Heart left ventricle (tissue), 16 donors: ENCODE measurements around the gene NEK4. TPM values are rescaled to one million over a fixed set of nuclear protein-coding genes. Genes with fewer than 3 reads are reported as not detected.

Experiments used
- ATAC-seq, 4 donors: fragments of 200-7000 bp; cut with Tn5 transposase; one replicate each; pipeline ENCODE4 v1.9.1; 2020 to 2022; ENCODE audit warnings: moderate library complexity in 4 of 4, mild to moderate bottlenecking in 3 of 4, moderate number of reproducible peaks in 1 of 4
- DNase-seq, 5 donors: peaks; one replicate each; pipeline ENCODE4 v3.0.0-alpha.2; 2020
- H3K27ac ChIP-seq, 12 donors: fragments of 200-600 bp; sonication (generic) in 4 of 12; one replicate each; pipeline versions ENCODE4 v1.5.0 to v1.8.0; 2016 to 2022; ENCODE audit warnings: mild to moderate bottlenecking in 2 of 12
- H3K27me3 ChIP-seq, 9 donors: fragments of 200-600 bp; sonication (generic) in 2 of 9; one replicate each; pipeline versions ENCODE4 v1.5.1 to v1.8.0; 2016 to 2022; ENCODE audit warnings: mild to moderate bottlenecking in 3 of 9
- H3K36me3 ChIP-seq, 9 donors: fragments of 200-600 bp; sonication (generic) in 2 of 9; one replicate each; pipeline versions ENCODE4 v1.5.0 to v1.8.0; 2018 to 2022; ENCODE audit warnings: mild to moderate bottlenecking in 2 of 9
- H3K4me1 ChIP-seq, 12 donors: fragments of 200-600 bp; sonication (generic) in 4 of 12; one replicate each; pipeline versions ENCODE4 v1.5.0 to v1.8.0; 2016 to 2022; ENCODE audit warnings: mild to moderate bottlenecking in 3 of 12
- H3K4me3 ChIP-seq, 12 donors: fragments of 200-600 bp; sonication (generic) in 4 of 12; one replicate each; pipeline versions ENCODE4 v1.5.0 to v1.8.0; 2017 to 2022; ENCODE audit warnings: mild to moderate bottlenecking in 9 of 12, moderate library complexity in 4 of 12
- H3K9me3 ChIP-seq, 12 donors: fragments of 200-600 bp; sonication (generic) in 4 of 12; one replicate each; pipeline versions ENCODE4 v1.5.0 to v1.8.0; 2016 to 2022; ENCODE audit warnings: mild to moderate bottlenecking in 1 of 12
- CTCF ChIP-seq, 12 donors: fragments of 200-600 bp; sonication (generic) in 4 of 12; IDR thresholded peaks; one replicate each; pipeline versions ENCODE4 v1.5.0 to v1.8.0; 2018 to 2022; ENCODE audit warnings: antibody characterized with exemption in 12 of 12, mild to moderate bottlenecking in 5 of 12
- POLR2A ChIP-seq, 2 donors: fragments of 450-650 bp; IDR thresholded peaks; one replicate each; pipeline ENCODE4 v1.6.1; 2017; ENCODE audit warnings: antibody characterized with exemption in 2 of 2, mild to moderate bottlenecking in 2 of 2, moderate library complexity in 2 of 2
- WGBS, 4 donors: extraction: QIAGEN DNeasy Blood & Tissue Kit in 2 of 4; methylation state at CpG; one replicate each; pipeline versions ENCODE4 v1.1.5 to v1.1.7; 2013 to 2018; 5-methylcytosine and 5-hydroxymethylcytosine counted together
- intact Hi-C, 10 donors: fragments of 100-400 bp; cut with DNase I; formaldehyde crosslinking; loops; one replicate each; pipeline versions ENCODE4 v1.11.1 to v1.14.2; 2022
- polyA plus RNA-seq, 2 donors: library from polyadenylated mRNA; stranded (reverse); fragments of 200-250 nt; gene quantifications; one replicate each; pipeline ENCODE4 v1.2.3, GENCODE V29; 2013
- total RNA-seq, 9 donors: library from RNA; depleted of rRNA in 2 of 9; stranded (reverse); fragments of >200 nt in 2 of 9; fragmentation: NEBNext Ultra II Directional in 3 of 9; extraction: Animal tissue kit (Norgen Biotek cat#: 25700) in 3 of 9; gene quantifications; one replicate each; pipeline versions ENCODE4 v1.1.0 to v1.2.4, GENCODE V29; 2016 to 2023
- donor health status: ischemic (EF 13 %, LVEDD 7.1; RV severe dilation, severe dysfunction).
- donor health status: healthy with polysubstance abuse.
- donor health status: DM: no; HTN: yes; CAD: no.
- donor health status: DM: no; HTN: no; CAD: no.
- donor health status: ischemic (EF 25% LVEDD 6.9; RV normal size, moderate dysfunction).
- donor health status: ischemic (EF 25% LVEDD 5.7; RV mildly dilated, moderate dysfunction).
- donor health status: healthy.
- donor health status: DM: yes; HTN: yes; CAD: no.
- donor health status: ischemic (EF 35%, LVEDD 5.7; RV mildly dilated, moderate dysfunction).
- donor health status: nonischemic (EF 11% LVEDD 7.7; RV severe dilation, severe dysfunction).
- donor health status: DM: yes; HTN: yes; CAD: no.
- donor health status: PGD.
- donor health status: ischemic (EF 29% LVEDD 5.4; RV normal size, mild dysfunction).
- donor health status: nonischemic (EF 23%, LVEDD 6.1; RV moderate dilation, normal function).

NEK4 gene
- total and polyA plus RNA-seq, 11 donors: 2.7 to 21.5 (median 14.6) TPM

- Histone ChIP-seq H3K36me3 (peaks cover 0 to 38% (median 27%) of the 10 kb centered on the region in 9 donors), H3K27me3 (no peaks in the 10 kb centered on the region), H3K27ac (no peak overlapping the region), H3K9me3 (peaks cover 0 to 6% (median 0%) of the 10 kb centered on the region in 12 donors), H3K4me1 (no peaks in the 10 kb centered on the region), H3K4me3 (no peak overlapping the region)
- ATAC-seq (peak in 3 of 4 donors; percentile 28 to 75 (median 62)), DNase-seq (no peak)
- no peak for TF ChIP-seq POLR2A (IDR thresholded peaks at IDR 0.05)
- TF ChIP-seq CTCF (IDR thresholded peaks at IDR 0.05): no peak
- intact Hi-C loops: no loop called here
- WGBS, 4 donors: 46 to 62% (median 58%) methylated on average over 27 to 39 of the region's 39 CpGs
Observed at GRCh38 chr3:52714335-52715302, 56.1 kb downstream of the NEK4 start.

- WGBS, 4 donors: 86 to 96% (median 93%) methylated on average over 17 of the region's 17 CpGs
- Histone ChIP-seq H3K9me3 (no peaks in the 10 kb centered on the region), H3K36me3 (peaks cover 0 to 50% (median 42%) of the 10 kb centered on the region in 9 donors), H3K4me3 (no peak overlapping the region), H3K4me1 (peaks cover 0 to 13% (median 3%) of the 10 kb centered on the region in 12 donors), H3K27ac (no peak overlapping the region), H3K27me3 (no peaks in the 10 kb centered on the region)
- ATAC-seq (no peak), DNase-seq (no peak)
- intact Hi-C loops: no loop called here
- TF ChIP-seq CTCF (IDR thresholded peaks at IDR 0.05): no peak
- no peak for TF ChIP-seq POLR2A (IDR thresholded peaks at IDR 0.05)
Observed at GRCh38 chr3:52712291-52713212, 58.2 kb downstream of the NEK4 start.

- WGBS, 4 donors: 77 to 89% (median 84%) methylated on average over 2 of the region's 2 CpGs
- Histone ChIP-seq H3K27me3 (no peaks in the 10 kb centered on the region), H3K9me3 (no peaks in the 10 kb centered on the region), H3K4me1 (peaks cover 0 to 24% (median 14%) of the 10 kb centered on the region in 12 donors), H3K36me3 (peaks cover 0 to 50% (median 42%) of the 10 kb centered on the region in 9 donors), H3K27ac (no peak overlapping the region), H3K4me3 (no peak overlapping the region)
- ATAC-seq: no peak
- intact Hi-C loops: no loop called here
- TF ChIP-seq CTCF (IDR thresholded peaks at IDR 0.05) (no peak), POLR2A (IDR thresholded peaks at IDR 0.05) (no peak)
- DNase-seq: no peak
Observed at GRCh38 chr3:52710512-52710911, 60.2 kb downstream of the NEK4 start.
